GM12878 (cell line): ENCODE measurements around the gene CBX2. TPM values are rescaled to one million over a fixed set of nuclear protein-coding genes. Genes with fewer than 3 reads are reported as not detected.

ENCODE experiments used
- ATAC-seq: fragments of 200-7000 bp; cut with Tn5 transposase; 3 replicates; pipeline ENCODE4 v1.9.1; 2020; ENCODE audit warnings: mild to moderate bottlenecking, moderate library complexity
- BruUV-seq: library from RNA; stranded (reverse); fragments of 400-500 nt; replicated peaks from 2 replicates; lab custom pipeline; 2021; lab: Mats Ljungman, UMichigan
- CTCF ChIA-PET: fragments of 300-600 bp; sonication (Branson Sonifier 250); formaldehyde crosslinking; extraction: SDS; loops from one replicate; lab custom pipeline; 2021; ENCODE audit warnings: inconsistent platforms; lab: Yijun Ruan, JAX
- POLR2A ChIA-PET: fragments of 350-600 bp; formaldehyde crosslinking; extraction: SDS; loops from one replicate; lab custom pipeline; 2021; ENCODE audit warnings: inconsistent platforms; lab: Charles Lee
- RAD21 ChIA-PET: fragments of 300-600 bp; sonication (Branson Sonifier 250); formaldehyde crosslinking; loops from one replicate; lab custom pipeline; 2023; ENCODE audit warnings: antibody characterized with exemption; ENCODE audit not compliant: unreplicated experiment; lab: Charles Lee
- SMC1A ChIA-PET: fragments of 300-600 bp; sonication (Branson Sonifier 250); formaldehyde crosslinking; loops from one replicate; lab custom pipeline; 2023; ENCODE audit not compliant: unreplicated experiment, uncharacterized antibody; lab: Charles Lee
- DNase-seq: peaks from one replicate; pipeline ENCODE4 v3.0.0-alpha.2; 2011; ENCODE audit warnings: low read depth, low spot score
- FAIRE-seq: peaks from 3 replicates; lab custom pipeline; 2011; peaks lifted over from hg19 to GRCh38; lab: Jason Lieb, UNC
- H2AFZ ChIP-seq: 2 replicates; pipeline ENCODE4 v1.6.0; 2011; ENCODE audit warnings: low read depth, low read length, control low read depth; ENCODE audit not compliant: control insufficient read depth
- H3K27ac ChIP-seq: 2 replicates; pipeline ENCODE4 v1.5.1; 2011; ENCODE audit warnings: control low read depth; ENCODE audit not compliant: control insufficient read depth, insufficient read depth
- H3K27me3 ChIP-seq, 2 experiments: replicated peaks in 1 of 2; 2 replicates each; pipeline versions ENCODE4 v1.6.0 to v1.6.1; 2011; ENCODE audit warnings: low read length in 1 of 2; ENCODE audit not compliant: control insufficient read depth in 2 of 2, insufficient read depth in 2 of 2
- H3K36me3 ChIP-seq, 2 experiments: 2 replicates each; pipeline ENCODE4 v1.5.1; 2011; ENCODE audit warnings: low read length in 1 of 2; ENCODE audit not compliant: control insufficient read depth in 2 of 2, insufficient read depth in 2 of 2
- H3K4me1 ChIP-seq: 2 replicates; pipeline ENCODE4 v1.6.1; 2011; ENCODE audit warnings: mild to moderate bottlenecking, low read length, moderate library complexity, mixed read lengths; ENCODE audit not compliant: control insufficient read depth, insufficient read depth
- H3K4me2 ChIP-seq: 2 replicates; pipeline ENCODE4 v1.6.0; 2011; ENCODE audit warnings: control low read depth; ENCODE audit not compliant: control insufficient read depth, insufficient read depth
- H3K4me3 ChIP-seq: fragments of 200-600 bp; sonication (generic); 2 replicates; pipeline ENCODE4 v1.5.1; 2016
- H3K79me2 ChIP-seq: 2 replicates; pipeline ENCODE4 v1.6.0; 2011; ENCODE audit warnings: low read length; ENCODE audit not compliant: control insufficient read depth, insufficient read depth
- H3K9ac ChIP-seq: 2 replicates; pipeline ENCODE4 v1.8.0; 2011; ENCODE audit warnings: low read length, control low read depth, mixed read lengths; ENCODE audit not compliant: control insufficient read depth, insufficient read depth
- H3K9me3 ChIP-seq: replicated peaks from 3 replicates; pipeline ENCODE4 v1.5.1; 2011; ENCODE audit warnings: mild to moderate bottlenecking, low read length; ENCODE audit not compliant: control insufficient read depth, insufficient read depth
- H4K20me1 ChIP-seq: 2 replicates; pipeline ENCODE4 v1.6.0; 2011; ENCODE audit not compliant: control insufficient read depth, insufficient read depth
- EZH2 ChIP-seq: IDR thresholded peaks from 2 replicates; pipeline ENCODE4 v1.6.1; 2012; ENCODE audit warnings: low read depth, mild to moderate bottlenecking, control low read depth, inconsistent platforms, low read length, borderline replicate concordance; ENCODE audit not compliant: control insufficient read depth
- MYC ChIP-seq: IDR thresholded peaks from 2 replicates; pipeline ENCODE4 v1.6.1; 2011; ENCODE audit warnings: mild to moderate bottlenecking, low read length, moderate library complexity, inconsistent platforms; ENCODE audit not compliant: insufficient read depth, insufficient replicate concordance, insufficient read length, severe bottlenecking
- SUZ12 ChIP-seq: fragments of 200-600 bp; sonication (generic); IDR thresholded peaks from one replicate; pipeline ENCODE4 v1.6.1; 2018; ENCODE audit warnings: antibody characterized with exemption, mild to moderate bottlenecking; ENCODE audit not compliant: unreplicated experiment
- WGBS: methylation state at CpG from one replicate; pipeline ENCODE4 v1.1.6; 2016; ENCODE audit warnings: low lambda C conversion rate; ENCODE audit not compliant: insufficient replicate concordance, insufficient coverage; ENCODE audit errors: missing lambda C conversion rate; 5-methylcytosine and 5-hydroxymethylcytosine counted together
- in situ Hi-C: fragments of 300-500 bp; cut with MboI; formaldehyde crosslinking; loops from 9 replicates; pipeline ENCODE4 v1.14.3; 2018; ENCODE audit warnings: mixed read lengths
- intact Hi-C: fragments of 100-400 bp; cut with micrococcal nuclease; formaldehyde crosslinking; loops from one replicate; pipeline ENCODE4 v1.14.2; 2022; ENCODE audit not compliant: unreplicated experiment
- polyA plus RNA-seq, 11 experiments: library from polyadenylated mRNA; depleted of rRNA in 4 of 11; unstranded in 6 of 11; stranded (reverse) in 5 of 11; fragments of >200 nt; fragmentation: Nextera tagmentation in 4 of 11; fragmentation: Illumina TruSeq in 1 of 11; extraction: Ambion mirVana in 4 of 11; extraction: Trizol in 1 of 11; gene quantifications; 1 replicate in 1 of 11; 2 replicates in 10 of 11; pipeline versions ENCODE4 v1.2.1 to v1.2.3, GENCODE V29; 2011 to 2016; ENCODE audit warnings: inconsistent platforms in 2 of 11, missing spikeins in 2 of 11, low read depth in 1 of 11
- total RNA-seq, 4 experiments: library from RNA; depleted of rRNA in 3 of 4; stranded (reverse); fragments of >200 nt in 3 of 4; fragmentation: Illumina TruSeq in 1 of 4; extraction: Trizol in 1 of 4; gene quantifications; 2 replicates each; pipeline versions ENCODE4 v1.2.1 to v1.2.3, GENCODE V29; 2013 to 2021

The CBX2 gene
- total and polyA plus RNA-seq, 10 of the 15 experiments (the other 5 are each of a cell fraction or from before 2014, with no cell fraction given), result 0.35 to 7.5 (median 4.2) TPM

- ChIA-PET SMC1A (interaction anchor here (0.9 to 1.9 kb wide), 3 partner anchors 12 to 23 kb away, joined by 3 to 7 read pairs (median 7); no protein-coding TSS in a partner anchor), RAD21 (interaction anchor here (1.5 to 2.5 kb wide), 4 partner anchors 15 to 158 kb away, joined by 3 to 14 read pairs (median 8); partner anchors contain the start of gene CBX8), CTCF (interaction anchor here (0.9 to 3.6 kb wide), 12 partner anchors 10 to 182 kb away, joined by 3 to 19 read pairs (median 4); partner anchors contain the start of genes CBX4 and CBX8), POLR2A (interaction anchor here (1.0 to 2.6 kb wide), 5 partner anchors 15 to 120 kb away, joined by 3 to 11 read pairs (median 6); partner anchors contain the start of genes CBX4 and CBX8)
- H3K9me3 ChIP-seq, result no peaks in the 10 kb centered on the region
- H3K27ac ChIP-seq, result no peak overlapping the region
- H3K27me3 ChIP-seq, result peaks cover 41 to 49% of the 10 kb centered on the region in 2 experiments
- no peaks in the 10 kb centered on the region; the same call in 1 of the 2 replicates for H4K20me1 ChIP-seq
- H3K4me2 ChIP-seq, result no peak overlapping the region
- no peaks in the 10 kb centered on the region for H3K79me2 ChIP-seq
- no peaks in the 10 kb centered on the region for H3K36me3 ChIP-seq
- in situ Hi-C loops (no loop called here), intact Hi-C loops (no loop called here)
- FAIRE-seq, result no peak
- TF ChIP-seq MYC (no peak), EZH2 (0 out of 2 replicates have a peak, but pooled peaks have one; percentile 59), SUZ12 (peak; percentile 62)
- ATAC-seq, result no peak
- no TSS peak for BruUV-seq
- H3K4me1 ChIP-seq, result peaks cover 26% of the 10 kb centered on the region
- DNase-seq, result no peak
- H2AFZ ChIP-seq, result no peak overlapping the region
- H3K4me3 ChIP-seq, result no peak overlapping the region
- H3K9ac ChIP-seq, result no peak overlapping the region
- 14% methylated on average over 20 of the region's 20 CpGs for WGBS
Observed at GRCh38 chr17:79811868-79812352, 34.0 kb downstream of the CBX2 start.
